Hindlimb muscle (tissue), 1 donor: ENCODE results near the gene SLC38A9. TPM values are rescaled to one million over a fixed set of nuclear protein-coding genes. Genes with fewer than 3 reads are reported as not detected.
"Not testable (repeated sequence)": the region's sequence is repeated elsewhere in the genome, so short reads cannot be mapped to it uniquely, and the experiment has no call there.

Experiments used
- DNase-seq: peaks from one replicate; pipeline ENCODE4 v3.0.0-alpha.2; 2013
- polyA plus RNA-seq: library from polyadenylated mRNA; unstranded; fragments of 120-200 nt; gene quantifications from one replicate; pipeline ENCODE4 v1.2.1, GENCODE V29; 2013; ENCODE audit not compliant: insufficient read length

SLC38A9 gene
- polyA plus RNA-seq, 1 donor = 13.0 TPM

GRCh38 chr5:55608595-55609349 lies 103.4 kb downstream of the SLC38A9 start:
- no peak for DNase-seq

DNA sequence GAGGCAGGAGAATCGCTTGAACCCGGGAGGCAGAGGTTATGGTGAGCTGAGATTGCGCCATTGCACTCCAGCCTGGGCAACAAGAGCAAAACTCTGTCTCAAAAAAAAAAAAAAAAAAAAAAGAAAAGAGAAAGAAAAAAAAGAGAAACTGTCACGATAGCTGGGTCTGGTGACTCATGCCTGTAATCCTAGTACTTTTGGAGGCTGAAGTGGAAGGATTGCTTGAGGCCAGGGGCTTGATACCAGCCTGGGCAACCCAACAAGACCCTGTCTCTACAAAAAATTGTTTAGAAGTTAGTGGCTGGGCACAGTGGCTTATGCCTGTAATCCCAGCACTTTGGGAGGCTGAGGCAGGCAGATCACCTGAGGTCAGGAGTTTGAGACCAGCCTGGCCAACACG lies 104.8 kb downstream of the SLC38A9 start:
- DNase-seq = not testable (repeated sequence)

GRCh38 chr5:55604611-55605067 lies 107.5 kb downstream of the SLC38A9 start:
- no peak for DNase-seq

- peak; percentile 73 for DNase-seq
Observed at GRCh38 chr5:55603922-55604321, 108.2 kb downstream of the SLC38A9 start.

DNA sequence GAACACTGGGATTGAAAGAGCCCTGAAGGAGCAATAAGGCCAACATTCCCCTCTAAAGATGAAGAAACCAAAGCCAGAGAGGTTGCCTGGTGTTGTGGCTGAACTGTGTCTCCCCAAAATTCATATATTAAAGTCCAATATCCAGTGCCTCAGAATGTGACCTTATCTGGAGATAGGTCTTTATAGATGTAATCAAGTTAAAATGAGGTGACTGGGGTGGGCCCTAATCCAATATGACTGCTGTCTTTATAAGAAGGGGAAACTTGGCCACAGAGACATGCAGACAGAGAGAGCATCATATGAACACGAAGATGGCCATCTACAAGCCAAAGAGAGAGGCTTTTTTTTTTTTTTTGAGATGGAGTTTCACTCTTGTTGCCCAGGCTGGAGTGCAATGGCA lies 110.5 kb downstream of the SLC38A9 start:
- DNase-seq = peak; percentile 76

DNA sequence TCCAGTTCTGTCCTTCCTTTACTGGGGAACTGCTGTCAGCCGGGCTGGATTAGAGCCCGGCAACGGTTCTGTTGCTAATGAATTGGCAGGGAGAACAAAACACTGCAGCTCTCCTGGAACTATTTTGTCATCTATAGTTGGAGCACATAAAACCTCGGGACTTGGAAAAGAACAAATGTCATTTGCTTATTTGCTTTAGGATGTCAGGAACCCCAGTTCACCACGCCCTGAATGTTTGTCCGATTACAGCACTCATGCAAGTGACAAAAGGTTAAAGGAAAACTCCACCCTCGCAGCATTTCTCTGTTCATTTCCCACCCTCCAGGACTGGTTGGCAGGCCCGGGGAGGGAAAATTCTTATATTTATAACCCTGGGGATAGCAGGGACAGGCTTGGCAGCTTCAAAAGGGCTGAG lies 110.9 kb downstream of the SLC38A9 start:
- DNase-seq = peak; percentile 89

DNA sequence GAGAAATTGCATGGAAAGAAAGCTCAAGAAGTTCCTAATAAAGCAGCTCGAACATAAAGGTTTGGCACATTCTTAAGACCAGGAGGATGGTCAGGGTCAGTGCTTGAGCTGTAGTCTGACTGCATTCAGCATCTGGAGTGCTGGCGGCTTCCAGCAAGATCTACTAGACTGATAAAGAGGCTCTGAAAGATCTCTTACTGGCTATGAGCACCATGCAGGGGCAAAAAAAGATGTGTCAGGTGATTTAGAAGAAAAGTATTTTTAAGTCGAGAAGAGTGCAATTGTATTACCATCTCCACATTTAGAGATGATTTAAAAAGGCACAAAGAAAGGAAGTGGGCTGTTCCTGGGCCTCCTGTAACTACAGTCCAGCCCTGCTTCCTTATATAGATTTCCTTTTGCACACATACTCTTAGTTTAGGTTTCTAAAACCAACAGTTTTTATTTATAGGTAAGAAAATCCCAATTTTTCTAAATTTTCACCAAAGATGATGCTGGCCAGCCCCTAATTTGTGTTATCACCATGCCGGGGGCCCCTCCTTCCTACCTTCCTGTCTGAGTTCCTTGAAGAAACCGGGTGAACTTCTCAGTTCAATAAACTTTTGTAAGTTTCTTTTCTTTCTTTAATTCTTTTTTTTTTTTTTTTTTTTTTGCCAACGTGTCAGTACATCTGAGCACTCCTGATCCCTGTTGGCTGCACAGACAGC lies 111.5 kb downstream of the SLC38A9 start:
- DNase-seq = peak; percentile 71

DNA sequence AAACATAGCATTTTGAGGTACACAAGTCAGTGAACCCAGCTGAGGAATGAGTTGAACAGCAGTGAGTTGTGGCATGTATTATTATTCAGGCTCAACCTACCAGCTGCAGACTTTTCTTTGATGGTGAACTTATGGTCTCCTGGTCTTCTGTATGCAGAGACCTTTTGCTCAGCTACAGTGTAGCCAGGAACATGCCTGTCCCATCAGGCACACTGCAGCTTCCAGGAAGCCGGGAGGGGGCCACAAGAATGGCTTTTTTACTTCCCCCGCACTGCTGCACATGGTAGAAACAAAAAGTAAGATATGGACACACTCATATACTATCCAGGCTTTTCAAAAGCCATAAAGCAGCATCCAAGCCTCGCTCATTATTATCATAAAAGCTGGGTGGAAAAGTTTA lies 112.0 kb downstream of the SLC38A9 start:
- no peak for DNase-seq

DNA sequence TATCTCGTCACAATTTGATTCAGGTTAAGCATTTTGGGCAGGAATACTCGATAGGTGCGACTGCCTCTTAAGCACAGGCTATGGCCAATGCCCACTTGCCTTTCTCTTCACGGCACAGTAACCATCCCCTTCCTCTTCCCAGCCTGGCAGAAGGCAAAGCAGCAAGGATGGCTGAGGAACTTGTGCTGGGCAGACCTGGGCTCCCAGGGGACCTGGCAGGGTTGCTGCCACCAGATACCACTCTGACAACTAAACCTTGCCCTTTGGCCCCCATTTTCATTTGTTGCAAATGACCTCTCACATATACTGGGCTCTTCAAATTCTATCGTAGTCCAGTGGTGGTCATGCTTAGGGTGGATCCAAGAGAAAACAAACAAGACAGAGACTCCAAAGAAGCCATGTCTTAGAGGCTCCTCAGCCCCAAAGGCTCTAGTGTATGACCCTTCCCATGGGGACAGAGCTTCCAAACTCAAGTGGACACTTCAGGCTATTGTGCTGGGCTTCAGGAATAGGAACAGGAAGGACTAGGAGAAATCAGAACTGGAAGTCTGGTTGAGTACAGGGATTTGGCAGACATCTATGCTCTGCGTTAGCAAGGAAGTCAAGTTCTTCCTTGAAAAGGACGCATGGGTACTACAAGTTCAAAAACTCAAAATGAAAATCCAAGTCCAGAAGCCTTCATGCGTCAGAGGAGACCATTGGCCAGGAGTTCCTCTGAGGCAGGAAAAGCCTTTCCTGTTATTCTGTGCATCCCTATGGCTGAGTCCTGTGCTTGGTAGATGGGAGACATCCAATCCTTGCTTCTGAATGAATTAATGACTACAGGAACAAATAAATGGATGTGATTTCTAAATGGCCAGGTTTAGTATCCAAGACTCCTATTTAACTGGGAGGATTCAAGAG lies 112.7 kb downstream of the SLC38A9 start:
- no peak for DNase-seq

DNA sequence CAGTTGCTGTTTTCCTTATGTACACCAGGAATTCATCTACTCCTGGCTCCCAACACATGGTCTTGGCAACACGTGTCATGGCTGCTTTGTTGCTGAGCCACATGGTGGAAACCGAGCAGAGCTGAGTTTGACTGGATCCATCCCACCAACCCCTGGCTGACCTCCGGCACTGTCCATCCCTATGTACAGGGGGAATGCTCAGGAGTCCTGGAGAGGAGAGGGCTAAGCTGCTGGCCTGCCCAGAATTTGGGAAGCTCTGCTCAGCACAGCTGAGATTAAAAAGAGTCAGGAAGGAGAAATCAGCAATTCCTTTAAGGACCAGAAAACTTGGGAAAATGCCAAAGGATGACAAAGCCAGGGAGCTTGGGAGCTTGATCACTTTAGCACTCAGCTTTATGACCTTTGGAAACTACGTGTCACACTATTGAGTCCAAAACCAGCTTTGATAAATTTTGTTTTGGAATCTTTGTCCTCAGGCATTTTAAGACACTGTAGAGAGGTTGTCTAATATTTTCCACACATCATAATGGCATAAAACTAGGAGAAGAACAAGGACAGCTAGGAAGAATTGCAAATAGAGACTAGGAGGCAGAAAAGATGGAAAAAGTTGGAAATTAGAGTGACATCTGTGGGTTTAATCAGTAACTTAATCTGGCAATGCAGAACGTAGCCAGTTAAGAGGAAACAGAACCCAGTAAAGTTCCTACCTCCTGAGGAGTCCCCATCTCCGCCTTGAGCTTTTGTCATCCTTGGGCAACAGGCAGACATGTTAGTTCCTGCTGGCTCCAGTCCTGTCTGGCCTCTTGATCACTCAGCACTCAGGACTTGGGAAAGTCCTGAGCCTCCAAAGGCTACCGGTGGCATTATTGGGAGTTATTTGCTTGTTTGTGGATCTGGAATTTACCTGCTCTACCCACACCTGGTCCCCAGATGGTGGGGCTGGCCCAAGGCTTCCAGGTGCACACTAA lies 114.8 kb downstream of the SLC38A9 start:
- DNase-seq = peak; percentile 98

- DNase-seq = no peak
Observed at GRCh38 chr5:55594671-55595070, 117.5 kb downstream of the SLC38A9 start.

GRCh38 chr5:55593115-55593472 lies 119.0 kb downstream of the SLC38A9 start:
- no peak for DNase-seq

- DNase-seq = no peak
Observed at GRCh38 chr5:55592388-55593114, 119.6 kb downstream of the SLC38A9 start.

GRCh38 chr5:55591686-55592085 lies 120.4 kb downstream of the SLC38A9 start:
- no peak for DNase-seq

DNA sequence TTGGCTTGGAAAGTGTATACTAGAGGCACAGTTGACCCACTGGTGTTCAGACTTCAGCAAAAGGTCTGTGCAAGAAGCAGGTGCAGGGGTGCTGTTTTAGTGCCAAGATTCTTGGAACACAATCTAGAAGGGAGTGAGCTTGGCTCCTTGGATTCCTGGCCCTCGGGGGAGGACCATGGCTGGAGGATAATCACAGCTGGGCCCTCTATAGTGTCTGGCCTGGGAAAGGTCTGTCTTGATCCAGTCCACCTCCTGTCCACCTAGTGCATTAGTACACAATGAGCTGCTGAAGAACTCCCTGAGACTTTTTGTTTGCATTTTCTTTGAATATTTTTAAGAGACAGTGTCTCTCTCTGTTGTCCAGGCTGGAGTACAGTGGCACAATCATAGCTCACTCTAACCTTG lies 126.9 kb downstream of the SLC38A9 start:
- no peak for DNase-seq

DNA sequence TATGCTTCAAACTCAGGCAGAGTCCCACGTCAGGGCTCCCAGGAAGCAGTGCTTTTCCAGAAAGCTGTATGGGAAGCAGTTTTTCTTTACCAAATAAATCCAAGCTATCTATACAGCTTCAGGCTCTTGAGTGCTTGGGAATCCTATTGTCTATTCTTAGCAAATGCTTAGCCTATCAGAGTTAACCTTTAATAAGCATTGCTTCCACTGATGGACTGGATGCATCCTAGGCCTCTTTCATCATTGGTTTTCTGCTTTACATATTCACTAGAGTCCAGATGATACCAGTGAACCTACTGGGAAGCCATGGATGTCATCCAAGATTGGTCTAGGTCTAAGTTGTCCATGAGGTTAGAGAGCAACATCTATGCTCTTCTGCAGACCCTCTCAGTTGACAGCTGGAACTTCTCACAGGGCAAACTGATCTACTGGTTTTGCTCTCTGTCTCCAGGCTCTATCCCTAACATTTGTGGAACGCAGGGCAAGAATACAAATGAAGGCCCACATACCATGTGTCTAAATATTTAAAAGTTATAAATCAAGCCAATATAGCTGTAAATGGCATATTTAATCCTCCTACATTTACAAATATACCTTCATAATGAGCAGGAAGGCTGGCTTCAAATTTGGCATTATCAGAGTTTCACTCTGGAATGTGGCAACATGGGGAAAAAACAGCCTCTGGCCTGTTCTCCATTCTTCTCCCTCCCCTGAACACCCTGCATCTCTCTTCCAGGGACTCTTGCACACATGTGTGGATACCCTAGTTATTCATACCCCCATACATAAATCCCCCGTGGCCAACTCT lies 127.5 kb downstream of the SLC38A9 start:
- DNase-seq = no peak

DNA sequence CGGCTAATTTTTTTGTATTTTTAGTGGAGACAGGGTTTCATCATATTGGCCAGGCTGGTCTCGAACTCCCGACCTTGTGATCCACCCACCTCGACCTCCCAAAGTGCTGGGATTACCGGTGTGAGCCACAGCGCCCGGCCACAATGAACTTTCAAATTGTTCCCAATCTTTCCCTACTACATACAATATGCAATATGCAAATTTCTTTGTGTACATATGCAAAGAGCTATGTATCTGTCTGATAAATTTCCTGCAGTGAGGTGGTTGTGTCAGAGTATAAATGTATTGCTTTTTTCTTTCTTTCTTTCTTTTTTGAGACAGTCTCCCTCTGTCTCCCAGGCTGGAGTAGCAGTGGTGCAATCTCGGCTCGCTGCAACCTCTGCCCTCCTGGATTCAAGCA lies 128.5 kb downstream of the SLC38A9 start:
- DNase-seq = no peak

- DNase-seq = no peak
Observed at GRCh38 chr5:55582256-55582655, 129.9 kb downstream of the SLC38A9 start.

DNA sequence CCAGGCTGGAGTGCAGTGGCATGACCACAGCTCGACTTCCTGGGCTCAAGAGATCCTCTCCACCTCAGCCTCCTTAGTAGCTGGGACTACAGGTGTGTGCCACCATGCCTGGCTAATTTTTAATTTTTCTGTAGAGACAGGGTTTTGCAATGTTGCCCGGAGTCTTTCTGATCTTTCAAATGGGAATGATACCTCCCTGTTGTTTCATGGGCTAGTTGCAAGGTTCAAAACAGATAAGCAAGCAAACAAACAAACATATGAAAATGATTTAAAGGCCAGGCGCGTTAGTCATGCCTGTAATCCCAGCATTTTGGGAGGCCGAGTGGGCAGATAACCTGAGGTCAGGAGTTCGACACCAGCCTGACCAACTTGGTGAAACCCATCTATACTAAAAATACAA lies 132.1 kb downstream of the SLC38A9 start:
- DNase-seq = no peak

GRCh38 chr5:55578771-55579170 lies 133.4 kb downstream of the SLC38A9 start:
- no peak for DNase-seq
